GM15510 (cell line): ENCODE results near the gene CCNYL1.

Experiments
- POLR2A ChIP-seq: IDR thresholded peaks from 3 replicates; pipeline ENCODE4 v1.6.1; 2011; ENCODE audit warnings: borderline replicate concordance; ENCODE audit not compliant: insufficient read length; ENCODE audit errors: extremely low read depth

The CCNYL1 gene

DNA sequence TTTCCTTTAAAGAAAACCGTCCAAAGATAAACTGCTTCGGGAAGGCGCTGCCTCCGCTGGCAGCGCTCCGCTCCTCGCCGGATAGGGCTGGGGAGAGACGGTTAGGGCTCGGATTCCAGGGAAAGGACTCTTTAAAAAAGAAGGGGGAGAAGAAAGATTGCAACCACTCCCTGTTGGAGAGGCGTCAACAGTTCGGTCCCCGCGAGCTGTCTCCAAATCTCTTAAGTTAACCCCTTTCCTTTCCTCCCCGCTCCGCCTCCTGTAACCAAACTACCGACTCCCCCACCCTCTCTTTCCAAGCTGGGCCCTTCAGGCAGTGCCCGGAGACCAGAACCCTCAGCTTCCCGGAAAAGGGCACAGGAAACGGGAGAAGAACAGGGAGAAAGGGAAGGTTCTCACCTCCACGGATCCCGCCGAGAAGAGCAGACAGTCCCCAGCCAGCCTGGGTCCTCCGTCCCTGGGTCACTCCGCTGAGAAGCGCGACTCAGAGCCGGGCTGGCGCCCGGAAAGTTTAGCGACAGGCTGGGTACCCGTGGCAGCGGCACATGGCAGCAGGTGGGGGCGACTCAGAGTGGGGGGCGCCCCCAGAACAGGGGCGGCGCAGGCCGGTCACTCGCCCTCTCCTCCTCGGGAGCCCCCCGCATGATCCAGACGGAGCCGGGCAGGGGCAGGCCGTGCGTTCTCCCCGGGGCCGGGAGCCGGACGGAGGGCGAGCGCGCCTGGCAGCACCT lies 57.6 kb downstream of the CCNYL1 start:
- no peak for TF ChIP-seq POLR2A

DNA sequence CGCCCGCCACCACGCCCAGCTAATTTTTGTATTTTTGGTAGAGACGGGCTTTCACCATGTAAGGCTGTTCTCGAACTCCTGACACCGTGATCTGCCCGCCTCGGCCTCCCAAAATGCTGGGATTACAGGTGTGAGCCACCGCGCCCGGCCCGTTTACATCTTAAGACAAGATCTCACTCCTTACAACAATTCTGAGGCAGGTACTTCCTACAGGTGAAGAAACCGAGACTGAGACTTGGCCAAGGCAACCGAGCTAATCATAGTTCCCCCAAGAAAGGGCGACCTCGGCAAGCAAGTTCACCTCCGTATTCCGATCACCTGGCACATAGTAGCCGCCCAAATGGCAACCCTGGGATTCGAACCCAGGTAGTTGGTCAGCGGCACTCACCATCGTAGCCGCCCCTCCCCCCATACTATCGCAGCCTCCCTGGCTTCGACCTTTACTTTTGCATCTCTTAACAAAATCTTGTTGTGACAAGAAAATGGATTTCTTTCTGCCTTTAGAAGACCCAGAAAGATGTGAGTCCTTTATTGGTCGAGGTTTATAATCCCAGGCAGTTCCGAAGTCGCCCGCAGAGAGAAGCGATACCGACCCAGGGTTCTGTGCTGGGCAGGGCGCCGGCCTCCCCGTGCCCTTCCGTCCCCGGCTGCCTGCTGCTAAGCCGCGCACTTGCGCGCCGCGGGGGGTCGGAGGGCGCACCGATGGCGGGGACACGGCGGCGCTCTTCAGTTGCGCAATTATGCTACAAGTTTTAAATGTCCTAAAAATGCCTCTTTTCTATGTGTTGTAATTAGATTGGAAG lies 59.4 kb downstream of the CCNYL1 start:
- TF ChIP-seq POLR2A: no peak

- TF ChIP-seq POLR2A: no peak
These were observed 60.0 kb downstream of the CCNYL1 start for GRCh38 chr2:207771421-207771820.

- no peak for TF ChIP-seq POLR2A
These were observed 60.8 kb downstream of the CCNYL1 start for GRCh38 chr2:207772081-207772843.

GRCh38 chr2:207772844-207773205 lies 61.4 kb downstream of the CCNYL1 start:
- TF ChIP-seq POLR2A: no peak

GRCh38 chr2:207775473-207775872 lies 64.0 kb downstream of the CCNYL1 start:
- no peak for TF ChIP-seq POLR2A

DNA sequence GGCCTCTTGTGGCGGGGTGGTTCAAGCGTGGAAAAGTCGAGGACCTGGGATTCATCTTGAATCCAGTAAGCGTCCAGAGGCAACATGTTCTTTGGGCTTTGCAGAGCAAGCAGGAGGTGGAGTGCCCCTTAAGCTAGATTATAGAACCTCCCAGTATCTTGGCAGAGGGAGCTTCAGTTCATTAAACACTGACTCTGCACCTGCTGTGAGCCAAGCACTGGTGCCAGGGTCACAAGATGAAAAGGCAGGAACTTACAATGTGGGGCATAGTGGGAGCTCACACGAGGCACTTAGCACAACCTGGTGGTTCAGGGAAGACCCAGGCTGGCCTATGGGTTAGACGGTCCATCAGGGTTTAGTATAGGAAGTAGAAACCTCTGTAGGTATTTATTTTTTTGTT lies 65.7 kb downstream of the CCNYL1 start:
- no peak for TF ChIP-seq POLR2A

DNA sequence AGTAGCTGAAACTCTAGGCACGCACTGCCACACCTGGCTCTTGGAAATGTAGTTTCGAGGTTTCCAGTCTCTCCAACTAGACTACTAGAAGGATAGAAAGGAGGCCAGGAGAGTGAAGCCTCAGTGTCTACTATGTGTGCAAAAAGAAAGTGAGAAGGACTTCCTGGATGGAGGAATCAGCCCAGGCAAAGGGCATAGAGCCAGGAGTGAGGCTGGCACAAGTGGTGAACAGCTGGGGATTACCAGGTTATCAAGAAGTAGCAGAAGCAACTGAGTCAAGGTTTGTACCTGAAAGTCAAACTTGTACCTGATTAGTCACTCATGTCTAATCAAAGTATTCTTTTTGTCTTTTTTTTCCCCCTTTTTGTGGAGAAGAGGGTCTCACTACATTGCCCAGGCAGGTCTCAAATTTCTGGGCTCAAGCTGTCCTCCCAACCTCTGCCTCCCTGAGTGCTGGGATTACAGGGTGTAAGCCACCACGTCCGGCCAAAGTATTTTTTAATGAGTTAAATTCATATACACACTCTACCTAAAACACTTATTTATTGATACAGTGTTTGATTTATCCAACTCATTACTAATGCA lies 67.0 kb downstream of the CCNYL1 start:
- no peak for TF ChIP-seq POLR2A

DNA sequence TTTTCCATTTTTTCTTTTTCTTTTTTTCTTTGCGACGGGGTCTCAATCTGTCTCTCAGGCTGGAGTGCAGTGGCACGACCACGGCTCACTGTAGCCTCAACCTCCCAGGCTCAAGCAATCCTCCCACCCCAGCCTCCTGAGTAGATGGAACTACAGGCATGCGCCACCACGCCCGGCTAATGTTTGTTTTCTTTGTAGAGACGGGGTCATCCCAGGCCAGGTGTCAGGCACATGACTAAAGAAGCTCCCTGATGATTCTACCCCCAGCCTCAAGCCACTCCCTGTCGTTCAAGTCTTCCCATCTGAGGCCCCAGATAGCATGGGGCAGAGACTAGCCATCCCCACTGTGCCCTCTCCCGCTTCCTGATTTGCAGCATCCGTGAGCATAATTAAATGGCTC lies 68.1 kb downstream of the CCNYL1 start:
- no peak for TF ChIP-seq POLR2A

DNA sequence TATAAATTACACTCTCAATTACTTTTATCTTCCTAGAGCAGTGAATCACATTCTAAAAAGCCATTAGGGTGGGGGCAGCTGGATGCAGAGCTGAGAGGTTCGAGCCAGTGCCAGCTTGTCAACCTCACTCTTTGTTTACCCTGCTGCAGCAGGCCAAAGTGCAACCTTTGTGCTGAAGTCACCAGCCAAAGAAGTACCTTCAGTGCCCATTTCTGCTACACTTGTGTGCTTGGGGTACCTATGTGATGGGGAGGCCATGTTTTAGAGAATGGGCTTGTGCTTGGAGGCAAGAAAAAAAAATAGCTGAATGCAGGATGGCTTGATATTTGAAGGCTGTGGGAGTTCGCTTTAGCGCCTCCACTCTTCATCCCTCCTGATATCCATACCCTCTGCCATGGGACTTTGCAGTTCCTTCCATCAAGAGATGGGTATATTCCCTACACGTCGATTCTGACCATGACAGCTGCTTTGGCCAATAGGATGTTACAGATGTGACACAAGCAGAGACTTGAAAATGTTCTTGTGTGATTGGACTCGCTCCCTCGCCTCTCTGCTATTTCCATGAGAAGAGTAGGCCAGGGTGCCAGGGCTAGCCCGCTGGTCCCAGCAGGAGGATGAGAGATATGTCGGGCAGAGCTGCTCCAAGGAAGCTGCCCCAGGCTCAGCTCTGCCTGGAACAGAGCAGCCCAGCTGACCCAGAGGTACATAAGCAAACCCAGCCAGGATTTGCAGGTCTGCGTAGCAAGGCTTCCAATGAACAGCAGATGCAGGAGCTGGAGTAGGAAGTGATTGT lies 71.0 kb downstream of the CCNYL1 start:
- no peak for TF ChIP-seq POLR2A

GRCh38 chr2:207783514-207783913 lies 72.1 kb downstream of the CCNYL1 start:
- TF ChIP-seq POLR2A: no peak

GRCh38 chr2:207784898-207785297 lies 73.5 kb downstream of the CCNYL1 start:
- TF ChIP-seq POLR2A: no peak

GRCh38 chr2:207787017-207787416 lies 75.6 kb downstream of the CCNYL1 start:
- TF ChIP-seq POLR2A: no peak

DNA sequence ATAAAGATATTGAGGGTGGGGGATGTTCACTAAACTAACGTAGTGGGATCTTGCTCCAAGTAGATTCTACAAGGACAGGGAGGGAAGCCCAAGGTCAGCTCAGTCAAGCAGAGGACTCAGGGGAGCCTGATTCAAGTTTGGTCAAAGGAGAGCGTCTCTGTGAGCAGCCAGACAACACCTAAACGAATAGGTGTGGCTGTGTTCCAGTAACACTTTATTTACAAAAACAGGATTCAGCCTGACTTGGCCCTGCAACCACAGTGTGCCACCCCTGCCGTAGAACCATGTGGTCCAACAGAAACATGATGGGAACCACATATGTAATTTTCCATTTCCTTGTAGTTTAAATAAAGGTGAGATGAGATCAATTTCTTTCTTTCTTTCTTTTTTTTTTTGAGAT lies 76.4 kb downstream of the CCNYL1 start:
- TF ChIP-seq POLR2A: no peak
